HL-60/S4 (cell line): ENCODE measurements around the gene CNTNAP2.

Experiments
- in situ Hi-C: fragments of 300-500 bp; cut with MboI; formaldehyde crosslinking; loops from 2 replicates; pipeline ENCODE4 v1.14.3; 2022; ENCODE audit warnings: low sequenced_read_pairs

CNTNAP2 gene

DNA sequence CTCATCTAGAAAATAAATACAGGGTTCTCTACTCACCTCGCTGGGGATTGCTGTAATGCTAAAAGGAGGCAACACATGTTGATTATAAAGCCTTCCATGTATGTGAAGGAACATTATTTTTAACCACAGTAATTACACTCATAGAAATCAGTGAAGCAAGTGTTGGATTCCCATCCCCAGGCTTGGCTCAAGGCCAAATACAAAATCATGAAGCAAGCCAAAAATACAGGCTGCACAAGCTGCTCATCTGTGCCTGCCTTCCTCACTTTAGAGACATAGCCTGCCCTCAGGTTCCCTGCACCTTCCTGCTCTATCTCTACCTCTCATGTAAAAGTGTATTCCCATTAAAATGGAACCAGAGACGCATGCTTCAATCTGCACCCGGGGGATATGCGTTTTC, 1396.8 kb downstream of the CNTNAP2 start:
- in situ Hi-C loops, result no loop called here

DNA sequence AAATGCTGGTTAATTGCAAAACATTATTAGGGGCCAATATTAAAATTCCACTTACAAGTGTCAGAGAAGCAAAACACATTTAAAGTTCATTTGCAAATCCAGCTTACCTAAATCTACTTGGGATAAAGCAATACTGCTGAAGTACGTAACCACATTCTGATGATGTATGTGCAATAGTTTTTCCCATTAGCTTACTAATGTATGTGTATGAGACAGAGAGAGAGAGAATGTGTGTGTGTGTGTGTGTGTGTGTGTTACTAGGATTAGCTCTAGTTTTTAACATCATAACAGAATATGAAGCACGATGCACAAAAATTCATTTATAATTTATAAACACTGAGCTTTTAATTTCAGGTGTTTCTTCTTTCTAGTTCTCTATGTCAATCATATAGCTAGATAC, 1399.8 kb downstream of the CNTNAP2 start:
- in situ Hi-C loops, result no loop called here

DNA sequence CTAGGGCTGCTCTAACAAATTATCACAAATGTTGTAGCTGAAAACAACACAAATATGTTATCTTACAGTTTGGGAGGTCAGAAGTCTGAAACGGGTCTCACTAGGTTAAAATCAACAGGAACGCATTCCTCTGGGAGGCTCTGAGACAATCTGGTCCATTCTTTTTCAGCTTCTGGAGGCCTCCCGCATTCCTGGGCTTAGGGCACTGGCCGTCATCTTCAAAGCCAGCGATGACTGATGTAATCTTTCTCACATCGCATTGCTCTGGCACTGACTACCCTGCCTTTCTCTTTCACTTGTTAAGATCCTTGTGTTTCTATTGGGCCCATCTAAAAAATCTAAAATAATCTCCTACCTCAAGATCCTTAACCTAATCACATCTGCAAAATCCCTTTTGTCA, 1402.5 kb downstream of the CNTNAP2 start:
- in situ Hi-C loops, result no loop called here

DNA sequence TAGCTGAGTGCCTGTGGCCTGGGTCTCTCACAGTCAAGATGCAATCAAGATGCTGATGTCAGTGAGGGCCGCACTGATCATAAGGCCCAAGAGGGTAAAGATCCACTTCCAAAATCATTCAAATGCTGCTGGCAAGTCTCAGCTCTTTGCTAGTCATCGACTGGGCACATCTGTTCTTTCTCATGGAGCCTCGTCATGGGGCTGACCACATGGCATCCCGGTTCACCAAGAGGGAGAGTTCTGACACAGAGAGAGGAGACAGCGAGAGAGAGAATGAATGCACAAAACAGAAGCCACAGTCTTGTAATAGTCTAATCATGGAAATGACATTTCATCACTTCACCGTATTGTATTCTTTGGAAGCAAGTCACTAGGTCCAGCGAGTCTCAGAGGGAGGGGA, 1406.5 kb downstream of the CNTNAP2 start:
- in situ Hi-C loops, result no loop called here

DNA sequence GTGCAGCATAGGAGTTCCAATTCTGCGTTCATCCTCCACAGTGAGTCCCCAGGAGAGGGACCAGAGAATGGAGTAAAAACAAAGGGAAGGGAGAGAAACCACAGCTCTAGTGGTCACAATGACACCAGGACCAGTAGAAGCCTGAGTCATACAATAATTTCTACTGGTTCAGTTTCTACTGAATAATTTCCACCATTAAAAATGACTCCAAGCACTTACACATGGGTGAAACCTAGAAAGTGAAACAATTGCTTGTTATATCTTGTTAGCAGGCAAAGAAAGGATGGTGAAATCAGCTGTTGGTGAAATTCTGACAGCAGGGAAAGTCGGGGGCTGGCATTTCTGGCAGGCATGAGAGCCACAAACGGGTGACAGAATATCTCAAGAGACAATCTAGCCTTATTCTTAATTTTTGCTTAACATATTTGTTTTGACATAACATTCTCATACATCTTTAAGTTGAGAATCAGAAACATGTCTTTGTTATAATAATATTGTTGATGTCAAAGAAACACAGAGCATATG, 1408.2 kb downstream of the CNTNAP2 start:
- in situ Hi-C loops, result no loop called here

DNA sequence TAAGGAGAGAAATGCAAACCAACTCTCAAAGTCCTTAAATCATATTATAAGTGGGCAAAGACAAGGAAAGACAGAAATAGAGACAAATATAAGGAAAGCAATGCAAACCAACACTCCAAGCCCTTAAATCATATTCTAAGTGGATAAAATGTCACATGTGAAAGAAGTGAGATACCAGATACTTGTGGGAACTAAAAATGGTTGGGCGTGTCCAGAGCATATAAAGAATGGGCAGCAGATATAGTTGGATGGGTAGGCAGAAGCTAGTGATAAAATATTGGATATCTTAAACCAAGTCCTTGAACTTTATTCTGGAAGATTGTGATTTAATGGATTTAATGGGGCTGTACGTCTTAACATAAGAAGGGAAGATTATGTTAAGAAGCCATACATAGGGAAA, 1408.7 kb downstream of the CNTNAP2 start:
- in situ Hi-C loops, result no loop called here

DNA sequence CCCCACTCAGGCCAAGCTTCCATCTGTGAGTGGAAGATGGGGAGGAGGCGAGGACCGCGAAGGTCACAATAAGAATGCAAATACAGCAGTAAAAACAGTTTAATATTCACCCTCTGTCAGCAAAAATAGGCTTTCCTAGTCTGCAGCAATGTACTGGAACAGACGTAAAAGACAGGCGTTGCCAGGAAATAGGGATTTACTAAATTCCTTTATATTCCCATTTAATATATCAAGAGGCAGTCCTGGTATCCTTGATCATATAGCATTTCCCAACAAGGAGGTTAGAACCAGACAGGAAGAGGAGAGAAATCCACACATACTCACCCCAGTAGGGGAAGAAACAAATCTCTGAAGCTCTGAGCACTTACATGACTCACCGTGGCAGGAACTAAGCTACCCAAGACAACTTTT, 1419.1 kb downstream of the CNTNAP2 start:
- in situ Hi-C loops, result no loop called here

DNA sequence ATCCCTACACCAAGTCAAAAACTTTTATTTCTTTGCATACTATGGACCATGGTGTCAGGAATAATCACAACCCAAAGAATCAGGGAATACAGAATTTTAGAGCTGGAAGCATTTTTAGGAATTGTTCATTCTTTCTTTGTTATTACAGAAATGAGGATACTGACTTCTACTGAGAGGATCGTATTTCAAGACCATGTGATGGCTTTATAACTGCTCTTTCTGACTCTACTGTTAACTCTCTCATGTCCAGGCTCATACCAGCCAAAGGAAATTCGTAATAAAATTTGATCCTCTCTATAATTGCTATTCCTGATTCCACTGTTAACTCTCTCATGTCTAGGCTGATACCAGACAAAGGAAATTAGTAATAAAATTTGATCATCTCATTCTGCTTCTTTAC, 1423.1 kb downstream of the CNTNAP2 start:
- in situ Hi-C loops, result no loop called here

DNA sequence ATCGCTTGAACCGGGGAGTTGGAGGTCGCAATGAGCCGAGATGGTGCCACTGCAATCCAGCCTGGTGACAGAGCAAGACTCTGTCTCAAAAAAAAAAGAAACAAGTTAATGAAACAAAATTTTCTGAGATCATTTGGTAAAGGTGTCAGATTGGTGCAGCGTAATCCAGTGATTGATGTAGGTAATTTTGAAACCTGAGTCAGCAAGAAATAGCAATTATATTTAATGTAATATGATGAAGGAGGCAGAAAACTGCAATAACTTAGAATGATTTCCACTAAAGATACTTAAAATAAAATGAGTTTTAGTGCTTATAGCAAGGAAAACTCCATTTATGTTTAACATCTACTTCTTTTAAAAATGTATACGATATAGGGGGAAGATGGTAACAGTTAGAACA, 1424.1 kb downstream of the CNTNAP2 start:
- in situ Hi-C loops, result no loop called here

DNA sequence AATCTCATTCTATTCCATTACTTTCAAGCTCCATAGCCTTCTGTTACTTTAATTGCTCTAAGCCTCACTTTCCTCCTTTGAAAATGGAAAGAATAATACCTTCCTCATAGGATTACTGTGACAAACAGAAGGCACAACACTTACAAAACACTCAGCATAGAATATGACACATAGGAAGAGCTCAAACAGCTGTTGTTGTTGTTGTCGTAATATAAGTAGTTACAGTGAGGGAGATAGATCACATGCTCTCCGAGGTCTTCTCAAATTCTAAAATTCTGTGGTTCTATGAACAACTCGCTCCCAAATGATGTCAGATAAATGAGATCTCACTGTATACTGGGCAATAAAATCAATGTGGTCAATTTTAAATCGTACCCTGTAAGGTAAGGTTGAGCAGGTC, 1424.7 kb downstream of the CNTNAP2 start:
- in situ Hi-C loops, result no loop called here

DNA sequence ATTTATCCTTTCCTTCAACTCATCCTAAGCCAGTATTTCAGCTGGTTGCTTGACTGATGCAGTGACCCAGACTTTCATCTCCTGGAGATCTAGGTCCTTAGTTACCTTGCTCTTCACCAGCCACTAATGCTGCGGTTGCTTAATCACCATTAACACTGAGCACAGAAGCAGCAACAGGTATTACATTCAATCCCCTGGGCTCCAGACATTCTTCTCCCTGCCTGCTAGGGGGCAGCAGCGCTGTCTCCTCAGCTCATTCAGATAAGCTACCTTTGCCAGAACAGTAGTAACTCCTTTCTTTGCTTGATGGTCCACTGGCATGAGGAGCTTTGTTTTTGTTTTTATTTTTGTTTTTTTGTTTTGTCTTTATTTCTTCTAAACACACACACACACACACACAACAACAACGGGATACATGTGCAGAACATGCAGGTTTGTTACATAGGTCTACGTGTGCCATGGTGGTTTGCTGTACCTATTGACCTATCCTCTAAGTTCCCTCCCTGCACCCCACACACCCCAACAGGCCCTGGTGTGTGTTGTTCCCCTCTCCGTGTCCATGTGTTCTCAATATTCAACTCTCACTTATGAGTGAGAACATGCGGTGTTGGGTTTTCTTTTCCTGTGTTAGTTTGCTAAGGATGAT, 1430.8 kb downstream of the CNTNAP2 start:
- in situ Hi-C loops, result no loop called here

DNA sequence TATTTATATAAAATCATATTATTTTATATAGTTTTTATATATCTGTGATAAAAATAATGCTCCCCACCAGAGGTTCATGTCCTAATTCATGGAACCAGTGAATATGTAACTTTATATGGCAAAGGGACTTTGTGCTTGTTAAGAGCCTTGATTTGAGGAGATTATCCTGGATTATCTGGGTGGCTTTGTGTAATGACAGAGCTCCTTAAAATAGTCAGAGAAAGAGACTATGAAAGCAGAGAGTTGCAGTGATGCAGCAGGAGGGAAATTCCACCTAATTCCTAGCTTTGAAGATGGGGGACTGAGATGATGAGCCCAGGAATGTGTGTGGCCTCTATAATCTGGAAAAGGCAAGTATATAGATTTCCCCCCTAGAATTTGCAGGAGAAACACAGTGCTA, 1439.7 kb downstream of the CNTNAP2 start:
- in situ Hi-C loops, result no loop called here

DNA sequence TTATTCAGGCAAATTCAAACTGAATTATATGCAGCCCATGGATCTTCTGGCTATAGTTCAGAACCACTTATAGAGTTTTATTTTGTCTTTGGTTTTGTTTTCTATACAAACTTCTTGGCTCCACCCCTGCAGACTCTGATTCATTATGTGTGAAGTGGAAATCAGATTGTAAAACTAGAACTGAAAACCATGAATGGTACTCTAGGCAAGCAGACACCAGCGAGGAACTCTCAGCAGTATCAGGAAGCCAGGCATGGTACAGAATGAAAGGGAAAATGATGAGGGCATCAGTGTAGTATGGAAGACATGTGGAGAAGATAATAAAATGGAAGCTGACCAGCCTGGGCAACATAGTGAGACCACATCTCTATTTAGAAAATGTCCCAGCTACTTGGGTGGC, 1447.1 kb downstream of the CNTNAP2 start:
- in situ Hi-C loops, result no loop called here

DNA sequence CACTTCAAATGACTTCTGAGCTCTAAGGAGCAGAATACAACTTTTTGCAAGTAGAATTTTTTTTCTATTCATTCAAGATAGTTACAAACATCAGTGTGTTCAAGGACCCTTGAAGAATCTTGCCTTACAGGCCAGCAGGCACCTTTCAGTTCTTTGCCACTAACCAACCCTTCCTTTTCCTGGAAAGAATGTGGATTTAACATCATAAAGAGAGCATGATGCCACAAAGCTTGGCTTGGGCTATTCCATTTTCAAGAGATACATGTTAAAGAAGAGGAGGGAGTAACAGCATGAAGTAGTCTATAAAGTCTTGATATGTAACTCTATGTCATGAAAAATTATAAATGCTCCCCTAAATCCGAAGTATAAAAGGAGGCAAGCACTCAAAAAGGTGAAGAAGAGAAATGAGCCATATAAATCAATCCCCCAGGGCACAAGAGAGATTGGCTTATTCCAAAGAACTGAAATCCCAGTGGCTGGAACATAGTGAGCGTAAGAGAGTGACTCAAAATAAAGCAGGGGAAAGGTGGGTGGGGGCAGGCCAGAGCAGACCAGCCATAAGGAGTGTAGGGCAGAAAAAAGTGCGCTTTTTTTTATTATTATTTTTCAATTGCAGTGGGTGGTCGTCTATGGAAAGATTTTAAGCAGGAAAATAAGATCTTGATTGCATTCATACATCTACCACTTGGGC, 1448.3 kb downstream of the CNTNAP2 start:
- in situ Hi-C loops, result no loop called here

DNA sequence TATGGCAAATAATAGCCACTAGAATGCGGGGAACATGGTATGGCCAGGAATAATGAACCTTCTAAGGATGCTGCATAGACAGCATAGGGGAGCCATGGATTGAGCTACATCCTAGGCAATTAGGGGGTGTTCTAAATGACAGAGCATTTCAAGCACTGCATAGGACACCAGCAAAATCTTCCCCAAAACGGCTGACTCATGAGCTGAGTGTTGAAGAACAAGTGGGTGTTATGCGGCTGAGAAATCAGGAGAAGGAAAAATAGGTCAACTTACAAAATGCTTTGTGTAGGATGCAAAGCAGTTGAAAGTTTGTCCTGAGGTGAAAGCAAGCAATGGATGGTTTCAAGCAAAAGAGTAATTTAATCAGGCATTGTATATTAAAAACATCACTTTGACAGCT, 1450.4 kb downstream of the CNTNAP2 start:
- in situ Hi-C loops, result no loop called here

DNA sequence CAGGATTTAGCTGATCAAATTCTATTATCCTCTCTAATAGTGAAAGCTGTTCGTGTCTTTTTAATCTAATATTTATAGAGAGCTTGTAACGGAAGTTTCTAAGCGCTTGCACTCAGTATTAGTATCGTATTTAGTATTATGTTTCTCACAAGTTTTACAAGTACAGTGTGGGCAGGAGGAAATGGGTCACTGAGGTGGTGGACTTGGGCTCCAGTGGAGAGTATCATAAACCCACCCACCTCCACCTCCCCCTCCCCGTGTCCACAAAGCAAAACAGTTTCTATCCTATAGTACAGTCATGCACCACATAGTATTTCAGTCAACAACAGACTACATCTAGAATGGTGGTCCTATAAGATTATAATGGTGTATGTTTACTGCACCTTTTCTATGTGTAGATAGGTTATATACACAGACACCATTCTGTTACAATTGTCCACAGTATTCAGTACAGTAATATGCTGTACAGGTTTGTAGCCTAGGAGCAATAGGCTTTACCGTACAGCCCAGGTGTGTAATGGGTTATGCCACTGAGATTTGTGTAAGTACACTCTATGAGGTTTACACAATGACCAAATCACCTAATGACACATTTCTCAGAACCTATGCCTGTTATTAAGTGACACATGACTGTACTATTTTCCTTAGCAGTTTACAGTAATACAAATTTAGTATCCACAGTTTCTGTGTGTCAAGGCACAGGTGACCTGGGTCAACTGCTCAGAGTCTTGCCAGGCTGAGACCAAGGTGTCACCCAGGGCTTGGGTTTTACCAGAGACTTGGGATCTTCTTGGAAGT, 1452.7 kb downstream of the CNTNAP2 start:
- in situ Hi-C loops, result no loop called here

DNA sequence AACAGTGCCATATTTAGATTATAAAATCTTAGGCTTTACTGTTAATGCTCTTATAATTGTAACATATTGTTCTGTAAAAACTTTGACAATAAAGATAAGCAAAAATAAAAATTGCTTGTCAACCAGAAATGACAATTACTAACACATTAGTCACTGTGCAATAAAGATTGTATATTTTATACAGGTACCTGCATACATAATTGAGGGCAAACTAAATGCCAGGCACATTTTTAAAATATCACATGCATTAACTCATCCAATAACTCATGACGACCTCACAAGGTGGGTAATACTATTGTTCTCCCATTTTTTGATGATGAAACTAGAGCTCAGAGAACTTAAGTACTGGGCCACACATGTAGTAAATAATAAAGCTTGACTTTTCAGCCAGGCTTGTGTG, 1453.8 kb downstream of the CNTNAP2 start:
- in situ Hi-C loops, result no loop called here

DNA sequence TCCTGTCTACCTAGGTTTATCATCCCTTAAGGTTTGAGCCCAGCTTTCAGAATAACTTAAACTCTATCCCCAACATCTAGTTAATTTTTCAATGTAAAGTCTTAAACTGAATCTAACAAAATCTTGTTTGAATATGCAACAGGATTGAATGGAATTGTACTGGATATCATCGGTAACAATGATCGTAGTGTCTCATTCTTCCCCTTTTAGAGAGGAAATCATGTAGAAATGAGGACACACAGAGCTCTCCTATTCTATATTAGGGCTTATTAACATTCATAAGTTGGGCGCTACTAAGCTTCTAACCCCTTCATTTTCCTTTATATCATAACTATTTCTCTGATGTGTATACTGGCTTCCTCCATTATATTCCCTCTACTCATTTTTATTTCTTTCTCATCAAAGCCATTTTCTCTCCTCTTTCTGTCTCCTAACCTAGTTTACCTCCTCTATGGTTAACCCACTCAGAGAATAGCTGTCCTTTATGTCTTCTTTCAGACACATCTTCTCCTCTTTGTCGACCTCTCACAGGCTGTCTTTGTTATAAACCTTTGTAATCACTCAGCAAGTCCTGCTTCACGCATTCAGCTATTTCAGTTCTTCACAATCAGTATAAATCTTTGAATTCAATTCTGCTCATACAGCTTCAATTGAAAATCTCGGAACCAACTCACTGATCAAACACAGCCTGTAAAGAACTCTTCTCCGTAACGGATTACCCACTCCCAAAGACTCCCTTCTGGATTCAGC, 1455.0 kb downstream of the CNTNAP2 start:
- in situ Hi-C loops, result no loop called here

DNA sequence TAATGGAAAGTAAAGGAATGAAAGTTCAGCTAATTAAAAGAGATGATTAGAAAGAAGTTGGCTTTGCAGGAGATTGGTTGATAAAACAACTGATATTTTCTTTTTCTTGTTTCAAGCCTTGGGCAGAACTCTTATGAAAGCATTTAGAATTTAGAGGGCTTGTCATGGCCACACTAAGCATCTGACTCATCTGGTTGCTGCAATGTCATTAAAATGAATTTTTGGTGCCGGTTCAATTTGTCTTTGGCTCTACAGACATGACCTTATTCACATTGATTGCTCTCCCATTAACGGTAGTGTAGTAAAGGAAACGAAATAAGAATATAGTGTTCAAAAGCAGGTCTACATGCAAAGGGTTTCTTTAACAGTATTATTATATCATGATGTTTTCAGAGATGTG, 1461.6 kb downstream of the CNTNAP2 start:
- in situ Hi-C loops, result no loop called here

DNA sequence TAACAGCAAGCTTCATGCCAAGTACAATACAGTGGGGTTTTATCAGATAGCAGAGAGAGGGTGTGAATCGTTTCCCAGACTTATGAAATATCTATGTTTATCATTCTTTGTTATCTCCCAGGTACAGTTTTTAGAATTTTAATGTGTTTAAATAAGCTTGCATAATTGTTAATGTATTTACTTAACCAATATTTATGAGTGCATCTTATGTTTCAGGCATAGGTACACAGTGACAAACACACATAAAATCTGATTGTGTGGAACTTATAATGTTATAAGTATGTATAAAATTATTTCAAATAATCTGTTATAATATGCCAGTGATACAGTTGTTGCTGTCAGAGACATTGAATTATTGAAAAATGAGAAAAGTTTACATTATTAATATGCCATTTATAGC, 1462.5 kb downstream of the CNTNAP2 start:
- in situ Hi-C loops, result no loop called here

DNA sequence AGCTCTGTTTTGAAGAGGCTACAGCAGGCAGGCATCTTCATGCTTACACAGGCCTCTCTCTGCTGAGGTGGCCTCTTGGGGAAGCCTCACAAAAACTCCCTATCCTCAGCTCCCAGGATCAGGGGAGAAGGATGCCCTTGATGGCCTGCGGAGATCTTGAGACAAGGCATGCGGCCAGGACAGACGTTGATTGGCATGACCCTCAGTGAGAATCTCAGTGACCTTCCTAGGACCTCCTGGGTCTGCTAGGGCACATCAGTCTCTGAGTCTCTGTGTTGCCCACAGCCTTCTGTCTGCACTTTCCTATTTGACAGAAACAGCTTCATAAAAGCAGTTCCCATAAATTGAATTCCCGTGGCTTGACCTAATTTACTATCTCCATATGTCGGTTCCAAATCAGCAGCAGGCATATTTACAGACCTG, 1468.2 kb downstream of the CNTNAP2 start:
- in situ Hi-C loops, result no loop called here
